CD4-positive, alpha-beta T cell (primary cell): ENCODE measurements around the gene MCC. TPM values are rescaled to one million over a fixed set of nuclear protein-coding genes. Genes with fewer than 3 reads are reported as not detected.

Source experiments
- ATAC-seq: fragments of 200-7000 bp; cut with Tn5 transposase; one replicate; pipeline ENCODE4 v1.10.0; 2022; ENCODE audit warnings: mild to moderate bottlenecking; ENCODE audit not compliant: poor library complexity
- CTCF ChIA-PET: fragments of 350-600 bp; sonication (Branson Sonifier 250); formaldehyde crosslinking; loops from one replicate; lab custom pipeline; 2021; ENCODE audit warnings: antibody characterized with exemption, inconsistent platforms; lab: Charles Lee
- POLR2A ChIA-PET: fragments of 350-600 bp; sonication (Branson Sonifier 250); formaldehyde crosslinking; loops from one replicate; lab custom pipeline; 2021; ENCODE audit warnings: antibody characterized with exemption, inconsistent platforms; lab: Charles Lee
- DNase-seq, 14 experiments: peaks; one replicate each; pipeline ENCODE4 v3.0.0-alpha.2; 2013 to 2020; ENCODE audit warnings: mixed read lengths in 2 of 14
- H3K27ac ChIP-seq, 2 donors: one replicate each; pipeline versions ENCODE4 v1.5.1 to v1.7.0; 2013; ENCODE audit warnings: low read length in 2 of 2, low read depth in 1 of 2, mild to moderate bottlenecking in 1 of 2
- H3K27me3 ChIP-seq, 2 experiments: 1 replicate in 1 of 2; 2 replicates in 1 of 2; pipeline versions ENCODE4 v1.6.1 to v1.7.0; 2013; ENCODE audit warnings: low read length in 2 of 2, control low read depth in 1 of 2, mild to moderate bottlenecking in 1 of 2, moderate library complexity in 1 of 2; ENCODE audit not compliant: insufficient read depth in 2 of 2, control insufficient read depth in 1 of 2
- H3K36me3 ChIP-seq: one replicate; pipeline ENCODE4 v1.6.1; 2013; ENCODE audit warnings: low read length, control low read depth; ENCODE audit not compliant: insufficient read depth
- H3K4me1 ChIP-seq: one replicate; pipeline ENCODE4 v1.6.1; 2013; ENCODE audit warnings: low read length, control low read depth; ENCODE audit not compliant: insufficient read depth
- H3K4me3 ChIP-seq: one replicate; pipeline ENCODE4 v1.5.1; 2013; ENCODE audit warnings: mild to moderate bottlenecking, low read length, moderate library complexity
- H3K9me3 ChIP-seq, 2 experiments: 1 replicate in 1 of 2; 2 replicates in 1 of 2; pipeline versions ENCODE4 v1.6.1 to v1.7.0; 2013; ENCODE audit warnings: low read length in 2 of 2, mild to moderate bottlenecking in 2 of 2, control low read depth in 1 of 2, moderate library complexity in 1 of 2; ENCODE audit not compliant: control insufficient read depth in 1 of 2, insufficient read depth in 1 of 2
- H3K27ac Mint-ChIP-seq: one replicate; pipeline ENCODE4 v1.8.0; 2020; ENCODE audit warnings: mixed read lengths
- H3K27me3 Mint-ChIP-seq: one replicate; pipeline ENCODE4 v1.8.0; 2021; ENCODE audit warnings: mixed read lengths
- H3K36me3 Mint-ChIP-seq: one replicate; pipeline ENCODE4 v1.8.0; 2021; ENCODE audit warnings: low read depth, mixed read lengths
- H3K4me1 Mint-ChIP-seq: one replicate; pipeline ENCODE4 v1.8.0; 2021; ENCODE audit warnings: low read depth, mixed read lengths
- H3K4me3 Mint-ChIP-seq: one replicate; pipeline ENCODE4 v1.8.0; 2020; ENCODE audit warnings: mild to moderate bottlenecking, mixed read lengths
- H3K9me3 Mint-ChIP-seq: one replicate; pipeline ENCODE4 v1.8.0; 2020; ENCODE audit warnings: mixed read lengths
- intact Hi-C, 2 experiments: fragments of 100-400 bp; cut with DNase I in 1 of 2; cut with micrococcal nuclease in 1 of 2; formaldehyde crosslinking; loops; one replicate each; pipeline versions ENCODE4 v1.15.1 to v1.9.0; 2023 to 2025; cut with DNase I, micrococcal nuclease
- total RNA-seq, 174 experiments: library from RNA in 2 of 174; stranded (reverse) in 2 of 174; gene quantifications; one replicate each; pipeline ENCODE4 v1.2.3 and lab custom pipeline; 2021 to 2026
- TF ChIP-seq, protein P1 (sequence below): fragments of 200-600 bp; IDR thresholded peaks from one replicate; pipeline ENCODE4 v1.8.0; 2022; ENCODE audit warnings: antibody characterized with exemption, mild to moderate bottlenecking

Gene MCC
- total RNA-seq, 2 experiments from 2014 or later, result 3.2 to 3.3 TPM

GRCh38 chr5:113219695-113220094 lies 268.6 kb downstream of the MCC start:
- Mint-ChIP-seq H3K27me3 (no peaks in the 10 kb centered on the region), H3K4me1 (no peaks in the 10 kb centered on the region), H3K27ac (no peak overlapping the region), H3K4me3 (no peak overlapping the region), H3K9me3 (no peaks in the 10 kb centered on the region), H3K36me3 (no peaks in the 10 kb centered on the region)
- H3K27me3 ChIP-seq, result no peaks in the 10 kb centered on the region
- H3K4me3 ChIP-seq, result no peak overlapping the region
- ATAC-seq (no peak), DNase-seq (no peak)
- no peak overlapping the region for H3K27ac ChIP-seq
- CTCF ChIA-PET, result no interaction called here
- TF ChIP-seq, protein P1, sequence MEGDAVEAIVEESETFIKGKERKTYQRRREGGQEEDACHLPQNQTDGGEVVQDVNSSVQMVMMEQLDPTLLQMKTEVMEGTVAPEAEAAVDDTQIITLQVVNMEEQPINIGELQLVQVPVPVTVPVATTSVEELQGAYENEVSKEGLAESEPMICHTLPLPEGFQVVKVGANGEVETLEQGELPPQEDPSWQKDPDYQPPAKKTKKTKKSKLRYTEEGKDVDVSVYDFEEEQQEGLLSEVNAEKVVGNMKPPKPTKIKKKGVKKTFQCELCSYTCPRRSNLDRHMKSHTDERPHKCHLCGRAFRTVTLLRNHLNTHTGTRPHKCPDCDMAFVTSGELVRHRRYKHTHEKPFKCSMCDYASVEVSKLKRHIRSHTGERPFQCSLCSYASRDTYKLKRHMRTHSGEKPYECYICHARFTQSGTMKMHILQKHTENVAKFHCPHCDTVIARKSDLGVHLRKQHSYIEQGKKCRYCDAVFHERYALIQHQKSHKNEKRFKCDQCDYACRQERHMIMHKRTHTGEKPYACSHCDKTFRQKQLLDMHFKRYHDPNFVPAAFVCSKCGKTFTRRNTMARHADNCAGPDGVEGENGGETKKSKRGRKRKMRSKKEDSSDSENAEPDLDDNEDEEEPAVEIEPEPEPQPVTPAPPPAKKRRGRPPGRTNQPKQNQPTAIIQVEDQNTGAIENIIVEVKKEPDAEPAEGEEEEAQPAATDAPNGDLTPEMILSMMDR, result no peak
- H3K36me3 ChIP-seq, result no peaks in the 10 kb centered on the region
- POLR2A ChIA-PET, result no interaction called here
- intact Hi-C loops, result no loop called here
- H3K9me3 ChIP-seq, result no peaks in the 10 kb centered on the region
- H3K4me1 ChIP-seq, result no peaks in the 10 kb centered on the region

DNA sequence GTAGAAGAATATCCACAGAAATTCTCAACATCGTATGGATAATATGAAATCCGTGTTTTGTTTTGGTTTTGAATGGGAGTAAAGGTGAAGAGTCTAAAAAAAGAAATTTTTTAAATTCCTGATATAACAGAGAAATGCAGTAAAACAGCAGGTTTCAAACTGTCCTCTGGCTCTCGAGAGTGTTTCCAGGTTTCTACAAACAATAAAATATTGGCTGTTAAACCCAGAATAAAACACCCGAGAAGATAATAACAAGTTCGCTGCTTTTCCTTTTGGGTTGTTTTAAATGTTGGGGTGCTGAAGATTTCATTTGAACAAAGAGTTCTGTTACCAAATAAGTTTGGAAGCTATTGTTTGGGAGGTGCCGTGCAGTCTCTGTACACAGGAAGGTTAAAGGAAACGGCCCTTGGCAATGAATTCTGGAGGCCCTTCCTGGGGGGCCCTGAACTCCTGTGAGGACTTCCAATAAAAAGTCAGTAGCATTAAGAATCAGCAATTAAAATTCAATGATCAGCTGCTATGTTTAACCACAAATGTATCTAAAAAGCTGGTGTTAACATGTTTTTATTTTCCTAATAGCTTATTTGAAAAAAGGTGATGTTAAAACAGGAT lies 269.2 kb downstream of the MCC start:
- no peaks in the 10 kb centered on the region for H3K27me3 ChIP-seq
- no peak overlapping the region for H3K4me3 ChIP-seq
- CTCF ChIA-PET, result no interaction called here
- no peak overlapping the region for H3K27ac ChIP-seq
- no peaks in the 10 kb centered on the region for H3K27me3 Mint-ChIP-seq
- H3K4me1 ChIP-seq, result no peaks in the 10 kb centered on the region
- no peaks in the 10 kb centered on the region for H3K36me3 Mint-ChIP-seq
- TF ChIP-seq, protein P1, result no peak
- no peaks in the 10 kb centered on the region for H3K9me3 Mint-ChIP-seq
- ATAC-seq (no peak), DNase-seq (no peak)
- H3K4me3 Mint-ChIP-seq, result no peak overlapping the region
- H3K27ac Mint-ChIP-seq, result no peak overlapping the region
- intact Hi-C loops, result no loop called here
- H3K4me1 Mint-ChIP-seq, result no peaks in the 10 kb centered on the region
- POLR2A ChIA-PET, result no interaction called here
- no peaks in the 10 kb centered on the region for H3K36me3 ChIP-seq
- H3K9me3 ChIP-seq, result no peaks in the 10 kb centered on the region

- CTCF ChIA-PET, result no interaction called here
- TF ChIP-seq, protein P1, result no peak
- no peaks in the 10 kb centered on the region for H3K27me3 Mint-ChIP-seq
- Histone ChIP-seq H3K36me3 (no peaks in the 10 kb centered on the region), H3K9me3 (no peaks in the 10 kb centered on the region), H3K4me3 (no peak overlapping the region), H3K27me3 (no peaks in the 10 kb centered on the region), H3K4me1 (no peaks in the 10 kb centered on the region), H3K27ac (no peak overlapping the region)
- no peak overlapping the region for H3K4me3 Mint-ChIP-seq
- DNase-seq (no peak), ATAC-seq (no peak)
- POLR2A ChIA-PET, result no interaction called here
- H3K36me3 Mint-ChIP-seq, result no peaks in the 10 kb centered on the region
- no peaks in the 10 kb centered on the region for H3K4me1 Mint-ChIP-seq
- intact Hi-C loops, result no loop called here
- H3K27ac Mint-ChIP-seq, result no peak overlapping the region
- no peaks in the 10 kb centered on the region for H3K9me3 Mint-ChIP-seq
Measured at GRCh38 chr5:113218200-113218599, 270.1 kb downstream of the MCC start.
